Left ventricle myocardium superior (tissue), 1 donor: ENCODE measurements around the gene FAM171A1. TPM values are rescaled to one million over a fixed set of nuclear protein-coding genes. Genes with fewer than 3 reads are reported as not detected.
"Not testable (repeated sequence)": the region's sequence is repeated elsewhere in the genome, so short reads cannot be mapped to it uniquely, and the experiment has no call there.

ENCODE experiments used
- ATAC-seq: fragments of 200-7000 bp; cut with Tn5 transposase; one replicate; pipeline ENCODE4 v1.9.1; 2020; ENCODE audit warnings: mild to moderate bottlenecking, moderate library complexity
- DNase-seq: peaks from one replicate; pipeline ENCODE4 v3.0.0-alpha.2; 2020
- intact Hi-C: fragments of 100-400 bp; cut with micrococcal nuclease; formaldehyde crosslinking; loops from one replicate; pipeline ENCODE4 v1.11.0; 2022
- total RNA-seq: library from RNA; stranded (reverse); fragmentation: NEBNext Ultra II Directional; extraction: Animal tissue kit (Norgen Biotek cat#: 25700); gene quantifications from one replicate; pipeline ENCODE4 v1.2.1, GENCODE V29; 2021
- donor health status: DM: no; HTN: yes; CAD: no; lungs with severe emphysema.

The FAM171A1 gene
- total RNA-seq, 1 donor from 2014 or later, result 11.6 TPM

DNA sequence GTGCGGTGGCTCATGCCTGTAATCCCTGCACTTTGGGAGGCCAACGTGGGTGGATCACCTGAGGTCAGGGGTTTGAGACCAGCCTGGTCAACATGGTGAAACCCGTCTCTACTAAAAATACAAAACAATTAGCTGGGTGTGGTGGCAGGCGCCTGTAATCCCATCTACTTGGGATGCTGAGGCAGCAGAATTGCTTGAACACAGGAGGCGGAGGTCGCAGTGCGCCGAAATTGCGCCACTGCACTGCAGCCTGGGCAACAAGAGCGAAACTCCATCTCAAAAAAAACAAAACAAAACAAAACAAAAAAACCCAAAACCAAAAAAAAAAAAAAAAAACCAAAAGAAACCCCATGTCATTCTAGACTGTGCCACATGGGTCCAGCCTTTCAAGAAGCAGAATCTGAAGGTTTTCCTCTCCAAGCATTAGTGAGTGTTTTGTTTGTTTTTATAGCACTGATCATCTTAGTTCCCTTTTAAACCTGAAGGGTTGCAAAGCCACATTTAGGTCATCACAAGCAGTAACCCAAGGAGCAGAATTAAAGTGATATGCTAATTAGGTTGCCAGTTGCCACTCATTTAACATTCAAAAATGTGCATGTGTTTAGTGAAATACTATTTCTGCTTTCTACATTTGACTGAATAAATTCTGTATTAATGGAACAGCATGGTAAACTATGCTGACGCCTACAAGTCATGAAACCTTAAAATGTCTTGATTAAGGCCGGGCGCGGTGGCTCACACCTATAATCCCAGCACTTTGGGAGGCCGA, 68.7 kb downstream of the FAM171A1 start:
- ATAC-seq, DNase-seq, intact Hi-C loops: not testable (repeated sequence)

DNA sequence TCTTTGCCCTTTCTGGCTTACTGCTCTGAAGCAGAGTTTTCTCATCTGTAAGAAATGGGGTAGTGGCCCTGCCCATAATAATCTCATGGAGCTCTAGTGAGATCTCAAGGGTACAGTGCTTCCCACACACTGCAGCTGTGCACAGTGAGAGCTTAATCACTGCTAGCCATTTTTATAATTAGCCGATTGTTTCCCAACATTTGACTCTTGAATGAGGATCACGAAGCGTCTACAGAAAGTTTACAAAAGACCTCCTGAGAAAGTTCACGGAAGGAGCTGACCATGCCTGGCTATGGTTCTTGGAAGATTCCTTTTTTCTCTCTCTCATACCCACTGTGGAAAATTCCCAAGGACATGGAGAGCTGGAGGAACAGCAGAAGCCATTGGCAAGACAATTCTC, 70.4 kb downstream of the FAM171A1 start:
- DNase-seq (no peak), ATAC-seq (peak; percentile 94)
- intact Hi-C loops, result no loop called here

DNA sequence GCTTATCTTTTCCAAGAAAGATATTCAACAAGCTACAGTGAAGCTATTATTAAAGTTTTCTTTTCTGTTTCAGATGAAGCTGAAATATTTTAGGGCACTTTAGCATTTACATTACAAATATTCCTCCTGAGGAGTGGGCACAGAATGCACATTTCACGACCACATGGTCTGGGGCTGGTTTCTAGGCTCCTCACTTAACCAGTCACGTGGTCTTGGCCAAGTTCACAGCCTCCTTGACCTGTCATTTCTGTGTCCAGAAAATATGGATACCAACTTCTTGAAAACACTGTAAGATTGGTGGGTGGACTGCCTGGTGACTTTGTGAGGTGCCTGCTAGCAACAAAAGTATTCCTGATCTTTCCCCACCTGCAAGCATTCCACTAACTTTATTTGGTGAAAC, 70.9 kb downstream of the FAM171A1 start:
- intact Hi-C loops, result no loop called here
- ATAC-seq (no peak), DNase-seq (no peak)

DNA sequence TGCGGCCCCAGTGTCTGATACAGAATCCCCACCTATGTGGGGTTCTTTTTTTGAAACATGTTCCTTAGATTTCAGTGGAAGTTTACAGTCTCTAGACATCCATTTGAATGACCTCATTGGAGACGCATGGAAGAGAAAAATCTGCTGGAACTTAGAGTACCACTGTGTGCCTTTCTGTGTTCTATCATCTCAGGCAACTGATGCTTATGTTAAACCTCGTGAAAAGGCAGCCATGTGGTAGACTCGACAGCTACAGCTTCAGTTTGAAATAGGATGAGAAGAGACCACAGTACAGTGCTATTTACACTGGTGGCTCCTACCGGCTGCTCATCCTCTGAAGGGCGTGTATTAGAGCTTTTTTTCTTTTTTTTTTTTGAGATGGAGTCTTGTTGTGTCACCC, 74.4 kb downstream of the FAM171A1 start:
- DNase-seq, result no peak
- no peak for ATAC-seq
- intact Hi-C loops, result no loop called here

DNA sequence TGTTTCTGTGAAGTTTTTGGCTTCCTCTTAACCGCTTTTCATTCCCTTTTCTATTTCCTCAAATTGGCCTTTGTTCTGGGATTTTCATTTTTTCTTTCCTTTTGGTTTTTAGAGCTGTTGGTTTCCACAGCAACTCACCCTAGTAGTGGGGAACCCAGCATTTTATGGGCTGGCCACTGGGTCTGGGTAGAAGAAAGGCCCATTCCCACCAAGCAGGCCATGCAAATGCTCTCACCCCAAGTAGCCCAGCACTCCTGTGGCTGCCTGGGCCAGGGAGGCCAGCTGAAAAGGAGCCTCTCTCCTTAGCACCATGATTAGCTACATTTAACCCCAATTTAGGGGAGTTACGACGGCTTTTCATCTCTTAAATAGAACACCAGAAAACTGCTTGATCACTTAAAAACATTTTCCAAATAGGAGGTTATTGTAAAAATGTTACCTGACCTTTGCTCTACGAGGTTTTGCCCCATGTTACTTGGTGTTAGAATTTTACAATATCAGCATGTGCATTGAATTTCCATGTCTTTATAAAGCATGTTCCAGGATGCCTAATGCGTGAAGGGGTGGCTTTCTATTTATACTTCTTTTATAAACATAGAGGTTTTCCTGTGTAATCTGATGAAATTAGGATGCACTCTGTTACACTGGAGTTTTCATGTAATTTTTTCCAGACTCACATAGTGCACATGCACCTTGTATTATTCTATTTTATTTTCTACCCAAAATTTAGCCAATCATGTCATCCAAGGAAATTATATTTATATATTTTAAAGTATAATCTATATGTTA, 75.4 kb downstream of the FAM171A1 start:
- intact Hi-C loops, result no loop called here

DNA sequence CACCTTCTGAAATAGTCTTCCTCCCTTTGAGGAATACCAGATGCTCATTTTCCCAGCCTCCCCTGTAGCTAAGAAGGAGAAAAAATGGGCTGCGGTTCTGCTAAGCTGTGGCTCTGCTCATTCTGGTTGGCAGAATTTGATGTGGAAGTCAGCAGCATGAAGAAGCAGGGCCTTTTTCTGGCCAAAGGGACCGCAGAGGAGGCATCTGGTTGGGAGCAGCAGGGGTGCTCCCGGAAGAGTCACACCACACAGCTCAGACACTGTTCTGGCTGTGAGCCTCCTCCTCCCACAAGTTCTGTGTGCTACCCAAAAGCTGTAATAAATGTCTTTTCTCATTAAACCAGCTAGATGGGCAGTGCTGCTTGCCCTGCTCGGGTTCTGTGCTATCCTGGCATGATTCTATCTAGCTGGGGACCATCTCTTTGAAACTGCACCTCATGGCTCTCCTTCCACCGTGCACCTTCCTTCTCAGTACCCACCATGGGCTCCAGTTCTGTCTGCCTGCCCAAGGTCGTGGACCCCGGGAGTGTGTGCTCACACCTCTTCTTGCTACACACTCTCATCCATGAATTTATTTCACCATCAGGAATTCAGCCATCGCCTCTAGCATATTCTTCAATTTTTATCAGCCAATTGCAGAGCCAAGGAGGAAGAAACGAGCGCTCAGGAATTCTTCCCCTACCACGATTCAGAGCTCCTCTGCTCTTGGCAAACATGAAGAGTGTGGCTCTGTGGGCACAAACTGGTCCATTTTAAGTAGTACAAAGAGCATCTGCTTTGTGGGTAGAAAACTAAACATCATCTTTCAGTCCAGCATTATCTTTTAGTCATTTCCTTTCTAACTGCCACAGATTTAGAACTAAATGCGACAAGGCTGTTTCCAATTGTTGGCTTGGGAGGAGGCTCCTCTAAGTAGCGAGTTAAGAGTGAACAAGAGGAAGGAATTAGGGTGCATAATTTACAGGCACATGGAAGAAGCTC, 76.9 kb downstream of the FAM171A1 start:
- no peak for DNase-seq

More for the DNA sequence above, 75.4 kb downstream of the FAM171A1 start:
- no peak for ATAC-seq
- DNase-seq, result no peak

DNA sequence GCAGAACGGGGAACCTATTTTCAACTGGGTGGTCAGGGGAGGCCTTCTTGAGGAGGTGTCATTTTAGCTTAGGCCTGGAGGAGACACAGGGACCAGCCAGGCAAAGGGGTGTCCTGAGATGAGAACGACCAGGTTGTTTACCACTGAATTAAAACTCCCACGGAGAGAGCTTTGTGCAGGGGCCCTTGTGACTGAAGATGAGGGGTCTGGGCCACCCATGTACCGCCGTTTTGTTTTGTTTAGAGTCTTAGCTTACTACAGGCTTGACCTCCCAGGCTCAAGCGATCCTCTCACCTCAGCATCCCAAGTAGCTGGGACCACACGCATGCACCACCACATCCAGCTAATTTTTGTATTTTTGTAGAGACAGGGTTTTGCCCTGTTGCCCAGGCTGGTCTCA, 80.4 kb downstream of the FAM171A1 start:
- no peak for DNase-seq
- no peak for ATAC-seq
- intact Hi-C loops, result no loop called here

More for the DNA sequence above, 76.9 kb downstream of the FAM171A1 start:
- ATAC-seq, result peak; percentile 84
- intact Hi-C loops, result no loop called here

DNA sequence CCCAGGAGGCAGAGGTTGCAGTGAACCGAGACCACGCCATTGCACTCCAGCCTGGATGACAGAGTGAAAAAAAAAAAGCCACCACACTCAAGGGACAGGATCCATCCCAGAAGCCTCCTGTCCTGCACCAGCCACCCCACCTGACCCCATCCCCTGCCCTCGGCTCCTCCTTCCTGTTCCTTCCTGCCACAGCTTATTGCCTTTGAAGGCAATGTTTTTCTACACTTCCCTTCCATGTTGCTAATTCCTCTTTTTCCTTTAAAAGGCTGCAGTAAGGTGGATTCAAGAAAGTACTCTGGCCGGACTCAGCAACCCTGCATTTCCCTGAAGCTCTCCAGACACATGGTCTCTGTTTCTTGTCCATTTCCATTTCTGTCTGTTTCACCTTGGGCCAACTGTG, 80.9 kb downstream of the FAM171A1 start:
- intact Hi-C loops, result no loop called here
- DNase-seq (no peak), ATAC-seq (no peak)

DNA sequence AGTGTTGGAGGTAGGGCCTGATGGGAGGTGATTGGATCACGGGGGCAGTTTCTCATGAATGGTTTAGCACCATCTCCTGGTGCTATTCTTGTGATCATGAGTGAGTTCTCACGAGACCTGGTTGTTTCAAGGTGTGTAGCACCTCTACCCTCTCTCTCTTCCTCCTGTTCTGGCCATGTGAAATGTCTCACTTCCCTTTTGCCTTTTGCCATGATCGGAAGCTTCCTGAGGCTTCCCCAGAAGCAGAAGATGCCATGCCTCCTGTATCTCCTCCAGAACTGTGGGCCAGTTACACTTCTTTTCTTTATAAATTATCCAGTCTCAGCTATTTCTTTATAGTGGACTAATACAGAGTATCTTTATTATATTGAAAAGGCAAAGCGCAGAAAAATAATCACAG, 90.1 kb downstream of the FAM171A1 start:
- DNase-seq, result no peak
- intact Hi-C loops, result no loop called here
- ATAC-seq, result no peak

DNA sequence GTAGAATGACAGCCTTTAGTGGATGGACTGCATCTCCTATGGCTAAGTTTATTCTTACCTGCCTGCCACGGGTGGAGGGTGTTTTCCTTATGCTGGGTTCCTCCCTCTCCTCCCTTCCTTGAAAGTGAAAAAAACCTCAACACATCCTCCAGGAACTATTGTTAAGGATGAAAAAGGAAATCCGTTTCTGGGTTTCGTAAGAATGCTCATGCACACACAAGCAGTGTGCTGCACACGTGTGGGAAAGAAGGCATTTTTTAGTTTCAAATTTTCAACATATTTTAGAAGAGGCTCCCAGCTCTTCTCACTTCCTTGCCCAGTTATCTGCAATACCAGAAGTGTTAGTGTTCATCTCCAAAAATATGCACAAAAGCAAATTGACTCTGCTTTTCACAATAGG, 90.6 kb downstream of the FAM171A1 start:
- ATAC-seq, result no peak
- intact Hi-C loops, result no loop called here
- DNase-seq, result no peak

DNA sequence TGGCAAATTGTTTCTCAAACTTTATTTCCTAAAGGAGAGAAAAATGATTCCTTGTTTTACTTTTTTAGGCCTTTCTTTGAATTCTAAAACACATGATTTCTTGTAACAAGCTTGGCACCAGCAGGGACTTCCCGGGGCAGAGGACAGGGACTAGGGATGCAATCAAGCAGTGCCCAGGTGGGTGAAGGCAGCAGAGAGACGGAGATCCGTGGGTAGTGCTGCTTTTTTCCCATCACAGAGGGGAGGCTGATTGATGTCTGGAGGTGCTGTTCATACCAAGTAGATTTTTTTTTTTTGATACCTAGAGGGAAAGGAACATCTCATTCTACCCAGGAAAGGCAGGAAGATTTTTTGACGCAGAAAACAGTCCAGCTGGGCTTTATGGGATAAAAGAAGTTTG, 91.9 kb downstream of the FAM171A1 start:
- ATAC-seq, result no peak
- intact Hi-C loops, result no loop called here

DNA sequence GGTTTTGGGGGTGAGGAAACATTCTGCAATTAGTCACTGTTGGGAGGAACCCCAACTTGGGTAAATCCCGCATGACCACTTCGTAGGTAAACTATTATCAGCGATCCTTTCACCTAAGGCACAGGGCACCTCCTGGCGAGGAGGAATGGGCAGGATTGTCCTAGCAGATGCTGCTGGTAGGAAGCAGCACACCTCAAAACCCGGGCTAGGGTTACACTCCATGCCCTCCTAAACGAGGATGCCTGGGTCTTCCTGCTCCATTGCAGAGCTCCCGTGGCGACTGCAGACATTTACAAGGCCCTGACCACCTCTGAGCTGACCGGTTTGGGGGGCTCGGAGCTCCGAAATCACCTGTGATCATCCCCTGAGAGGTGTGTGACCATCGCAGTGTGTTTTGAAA, 92.3 kb downstream of the FAM171A1 start:
- intact Hi-C loops, result no loop called here
- no peak for ATAC-seq
- DNase-seq, result no peak

More for the DNA sequence above, 91.9 kb downstream of the FAM171A1 start:
- DNase-seq, result no peak

DNA sequence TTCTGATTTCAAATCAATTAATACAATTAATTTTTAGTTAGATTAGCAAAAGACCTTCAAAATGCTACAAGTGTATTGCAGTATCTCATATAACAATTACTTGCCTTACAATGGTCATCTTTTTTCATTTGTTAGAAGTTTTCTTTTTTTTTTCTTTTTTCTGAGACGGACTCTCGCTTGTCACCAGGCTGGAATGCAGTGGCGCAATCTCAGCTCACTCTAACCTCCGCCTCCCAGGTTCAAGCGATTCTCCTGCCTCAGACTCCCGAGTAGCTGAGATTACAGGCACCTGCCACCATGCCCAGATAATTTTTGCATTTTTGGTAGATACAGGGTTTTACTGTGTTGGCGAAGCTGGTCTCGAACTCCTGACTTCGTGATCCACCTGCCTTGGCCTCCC, 95.0 kb downstream of the FAM171A1 start:
- intact Hi-C loops, DNase-seq: not testable (repeated sequence)

DNA sequence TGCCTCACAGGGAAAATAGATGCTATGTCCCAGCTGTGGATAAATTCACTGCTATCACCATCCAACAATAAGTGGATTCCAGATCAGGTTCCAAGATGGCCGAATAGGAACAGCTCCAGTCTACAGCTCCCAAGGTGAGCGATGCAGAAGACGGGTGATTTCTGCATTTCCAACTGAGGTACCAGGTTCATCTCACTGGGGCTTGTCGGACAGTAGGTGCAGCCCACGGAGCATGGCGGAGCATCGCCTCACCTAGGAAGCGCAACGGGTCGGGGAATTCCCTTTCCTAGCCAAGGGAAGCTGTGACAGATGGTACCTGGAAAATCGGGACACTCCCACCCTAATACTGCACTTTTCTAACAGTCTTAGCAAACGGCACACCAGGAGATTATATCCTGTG, 101.3 kb downstream of the FAM171A1 start:
- DNase-seq, intact Hi-C loops, ATAC-seq: not testable (repeated sequence)

More for the DNA sequence above, 95.0 kb downstream of the FAM171A1 start:
- ATAC-seq, result not testable (repeated sequence)

DNA sequence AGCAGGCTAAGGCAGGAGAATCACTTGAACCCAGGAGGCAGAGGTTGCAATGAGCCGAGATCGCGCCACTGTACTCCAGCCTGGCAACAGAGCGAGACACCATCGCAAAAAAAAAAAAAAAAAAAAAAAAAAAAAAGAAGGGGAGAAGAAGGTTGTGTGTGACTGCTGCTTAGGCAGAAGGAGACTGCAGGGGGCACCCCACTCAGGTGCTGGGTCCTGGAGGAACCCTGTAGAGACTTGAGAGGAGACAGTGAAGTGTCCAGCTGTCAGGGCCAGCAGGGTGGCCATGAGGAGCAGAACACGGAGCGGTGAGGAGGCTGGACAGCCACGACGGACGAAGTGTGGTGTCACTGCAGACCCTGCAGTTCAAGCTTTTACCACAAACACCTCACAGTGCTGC, 103.6 kb downstream of the FAM171A1 start:
- intact Hi-C loops, result no loop called here
- ATAC-seq, result no peak

DNA sequence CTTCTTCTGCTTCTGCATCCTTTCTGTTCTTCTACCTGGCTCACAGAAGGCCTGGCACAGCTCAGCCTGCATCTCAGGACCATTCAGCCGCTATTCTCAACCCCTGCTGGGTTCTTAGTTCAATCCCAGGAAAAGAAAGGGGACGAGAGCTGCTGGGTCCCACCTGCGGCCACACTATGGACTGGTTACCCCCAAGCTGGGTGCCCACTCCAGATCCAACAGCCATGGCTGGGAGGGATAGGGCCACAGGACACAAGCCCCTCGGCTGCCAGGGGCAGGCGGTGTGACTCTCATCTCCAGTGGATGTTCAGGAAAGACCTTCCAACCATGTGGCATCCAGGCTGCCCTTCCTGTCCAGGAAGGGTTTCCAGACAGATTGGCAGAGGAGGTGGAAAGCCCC, 105.0 kb downstream of the FAM171A1 start:
- intact Hi-C loops, result no loop called here
- no peak for ATAC-seq

More for the DNA sequence above, 103.6 kb downstream of the FAM171A1 start:
- no peak for DNase-seq

DNA sequence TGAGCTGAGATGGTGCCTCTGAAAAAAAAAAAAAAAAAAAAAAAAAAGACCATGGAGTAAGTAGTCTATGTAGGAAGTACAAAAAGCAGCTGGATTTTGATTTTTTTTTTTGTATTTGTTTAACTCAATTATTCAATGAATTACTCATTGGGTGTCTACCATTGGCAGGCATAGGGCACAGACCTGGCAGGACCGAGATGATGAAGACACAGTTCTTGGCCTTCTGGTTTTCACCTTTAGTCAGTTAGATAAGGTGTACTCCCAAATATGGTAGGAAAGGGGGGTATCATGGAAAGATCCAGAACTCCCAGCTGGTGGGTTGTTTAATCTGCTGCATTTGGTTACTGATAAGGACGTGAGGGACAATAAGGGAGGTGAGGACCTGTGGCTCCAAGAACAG, 105.5 kb downstream of the FAM171A1 start:
- ATAC-seq, result no peak
- intact Hi-C loops, result no loop called here
- DNase-seq, result no peak

More for the DNA sequence above, 105.0 kb downstream of the FAM171A1 start:
- DNase-seq, result no peak

DNA sequence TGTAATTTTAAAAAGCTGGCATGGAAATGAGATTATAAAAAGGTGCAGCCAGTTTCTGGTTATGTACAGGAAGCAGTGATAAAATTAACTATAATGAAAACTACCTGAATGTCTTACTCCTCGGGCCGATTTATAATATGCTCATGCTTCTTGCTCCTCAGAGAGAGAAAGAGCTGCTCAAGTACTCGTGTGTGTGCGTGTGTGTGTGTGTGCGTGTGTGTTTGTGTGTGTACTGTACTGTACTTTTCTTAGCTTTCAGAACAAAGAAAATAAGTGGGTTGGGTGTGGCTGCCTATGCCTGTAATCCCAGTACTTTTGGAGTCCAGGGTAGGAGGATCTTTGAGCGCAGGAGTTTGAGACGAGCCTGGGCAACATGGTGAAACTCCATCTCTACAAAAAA, 106.0 kb downstream of the FAM171A1 start:
- intact Hi-C loops, result no loop called here
- DNase-seq (no peak), ATAC-seq (no peak)

DNA sequence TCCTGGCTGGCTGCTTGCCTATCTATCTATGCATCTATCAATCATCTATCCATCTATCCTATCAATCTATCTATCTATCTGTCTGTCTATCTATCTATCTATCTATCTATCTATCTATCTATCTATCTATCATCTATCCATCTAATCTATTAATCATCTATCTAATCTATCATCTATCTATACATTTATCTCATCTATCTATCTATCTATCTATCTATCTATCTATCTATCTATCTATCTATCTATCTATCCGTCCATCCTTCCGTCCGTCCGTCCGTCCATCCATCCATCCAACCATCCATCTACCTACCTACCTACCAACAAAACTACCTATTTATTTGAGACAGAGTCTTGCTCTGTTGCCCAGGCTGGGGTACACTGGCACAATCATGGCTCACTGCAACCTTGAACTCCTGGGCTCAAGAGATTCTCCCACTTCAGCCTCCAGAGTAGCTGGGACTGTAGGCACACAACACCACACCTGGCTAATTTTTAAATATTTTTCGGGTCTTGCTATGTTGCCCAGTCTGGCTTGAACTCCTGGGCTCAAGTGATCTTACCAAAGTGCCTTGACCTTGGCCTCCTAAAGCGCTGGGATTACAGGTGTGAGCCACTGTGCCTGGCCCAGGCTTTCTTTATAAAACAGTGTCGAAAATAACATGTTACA, 107.3 kb downstream of the FAM171A1 start:
- ATAC-seq (no peak), DNase-seq (no peak)
- intact Hi-C loops, result no loop called here
